CD4-positive, alpha-beta memory T cell (primary cell): ENCODE data around the gene DNAJB13. TPM values are rescaled to one million over a fixed set of nuclear protein-coding genes. Genes with fewer than 3 reads are reported as not detected.
A peak's percentile ranks its signal among the peaks of the same experiment; 100 is the strongest.
"Not testable (repeated sequence)": the region's sequence is repeated elsewhere in the genome, so short reads cannot be mapped to it uniquely, and the experiment has no call there.

ENCODE experiments used
- CTCF ChIA-PET: fragments of 350-600 bp; sonication (Branson Sonifier 250); formaldehyde crosslinking; loops from one replicate; lab custom pipeline; 2021; ENCODE audit warnings: inconsistent platforms; ENCODE audit not compliant: partially characterized antibody; lab: Charles Lee
- POLR2A ChIA-PET: fragments of 350-600 bp; sonication (Branson Sonifier 250); formaldehyde crosslinking; loops from one replicate; lab custom pipeline; 2021; ENCODE audit not compliant: partially characterized antibody; lab: Charles Lee
- DNase-seq, 5 donors: peaks; one replicate each; pipeline versions ENCODE4 v3.0.0 to v3.0.0-alpha.2; 2020 to 2022; ENCODE audit warnings: mixed read lengths in 1 of 5
- H3K27ac ChIP-seq: one replicate; pipeline ENCODE4 v1.7.0; 2013; ENCODE audit warnings: low read depth, low read length
- H3K27me3 ChIP-seq: 2 replicates; pipeline ENCODE4 v1.7.0; 2013; ENCODE audit warnings: mild to moderate bottlenecking, low read length, moderate library complexity; ENCODE audit not compliant: insufficient read depth
- H3K36me3 ChIP-seq: 2 replicates; pipeline ENCODE4 v1.7.0; 2013; ENCODE audit warnings: mild to moderate bottlenecking, low read length, moderate library complexity; ENCODE audit not compliant: insufficient read depth
- H3K4me1 ChIP-seq: 2 replicates; pipeline ENCODE4 v1.7.0; 2013; ENCODE audit warnings: mild to moderate bottlenecking, low read length, moderate library complexity; ENCODE audit not compliant: insufficient read depth
- H3K4me3 ChIP-seq, 2 donors: one replicate each; pipeline ENCODE4 v1.7.0; 2013; ENCODE audit warnings: low read length in 2 of 2, mild to moderate bottlenecking in 1 of 2
- H3K9me3 ChIP-seq, 2 donors: one replicate each; pipeline ENCODE4 v1.7.0; 2013; ENCODE audit warnings: low read length in 2 of 2, control low read depth in 1 of 2; ENCODE audit not compliant: control insufficient read depth in 1 of 2
- H3K27ac Mint-ChIP-seq, 7 donors: one replicate each; pipeline ENCODE4 v1.8.0; 2020 to 2021; ENCODE audit warnings: mixed read lengths in 7 of 7, mild to moderate bottlenecking in 6 of 7, inconsistent platforms in 3 of 7, moderate library complexity in 3 of 7
- H3K27me3 Mint-ChIP-seq, 2 donors: one replicate each; pipeline ENCODE4 v1.8.0; 2020 to 2021; ENCODE audit warnings: mixed read lengths in 2 of 2
- H3K36me3 Mint-ChIP-seq, 2 donors: one replicate each; pipeline ENCODE4 v1.8.0; 2020 to 2021; ENCODE audit warnings: mixed read lengths in 2 of 2, inconsistent platforms in 1 of 2, mild to moderate bottlenecking in 1 of 2
- H3K4me1 Mint-ChIP-seq, 4 donors: one replicate each; pipeline ENCODE4 v1.8.0; 2020 to 2021; ENCODE audit warnings: mixed read lengths in 4 of 4, mild to moderate bottlenecking in 1 of 4
- H3K4me3 Mint-ChIP-seq, 8 donors: one replicate each; pipeline ENCODE4 v1.8.0; 2020 to 2021; ENCODE audit warnings: mixed read lengths in 8 of 8, mild to moderate bottlenecking in 7 of 8, moderate library complexity in 6 of 8, inconsistent platforms in 3 of 8
- H3K9me3 Mint-ChIP-seq, 8 donors: one replicate each; pipeline ENCODE4 v1.8.0; 2020 to 2021; ENCODE audit warnings: mixed read lengths in 8 of 8, mild to moderate bottlenecking in 5 of 8, inconsistent platforms in 3 of 8, moderate library complexity in 1 of 8
- intact Hi-C: fragments of 100-400 bp; cut with micrococcal nuclease; formaldehyde crosslinking; loops from one replicate; pipeline ENCODE4 v1.15.1; 2023
- polyA plus RNA-seq, 2 donors: library from polyadenylated mRNA; unstranded; fragments of 300-500 nt; fragmentation: Illumina TruSeq; gene quantifications; one replicate each; pipeline ENCODE4 v1.2.3, GENCODE V29; 2021
- total RNA-seq, 2 experiments: library from RNA; stranded (reverse); gene quantifications; one replicate each; pipeline ENCODE4 v1.2.3, GENCODE V29; 2021

DNAJB13 gene
- total and polyA plus RNA-seq, 4 experiments from 2014 or later, result 0.23 to 0.53 (median 0.30) TPM; not detected in 1

- ChIA-PET CTCF (no interaction called here), POLR2A (no interaction called here)
- intact Hi-C loops, result no loop called here
- no peak for DNase-seq
- Histone ChIP-seq H3K4me1 (no peaks in the 10 kb centered on the region), H3K36me3 (peaks cover 34% of the 10 kb centered on the region), H3K27me3 (no peaks in the 10 kb centered on the region), H3K27ac (no peak overlapping the region), H3K9me3 (no peaks in the 10 kb centered on the region), H3K4me3 (no peak overlapping the region)
- no peak overlapping the region for H3K4me3 Mint-ChIP-seq
- H3K36me3 Mint-ChIP-seq, result peaks cover 34 to 54% of the 10 kb centered on the region in 2 donors
- H3K27me3 Mint-ChIP-seq, result no peaks in the 10 kb centered on the region
- H3K4me1 Mint-ChIP-seq, result no peaks in the 10 kb centered on the region
- H3K9me3 Mint-ChIP-seq, result no peaks in the 10 kb centered on the region
- H3K27ac Mint-ChIP-seq, result no peak overlapping the region
Observed at GRCh38 chr11:73921180-73921579, 29.6 kb upstream of the DNAJB13 start.

- POLR2A ChIA-PET, result no interaction called here
Observed at GRCh38 chr11:73929388-73929787, 21.4 kb upstream of the DNAJB13 start.

GRCh38 chr11:73931039-73931645, 19.7 kb upstream of the DNAJB13 start:
- peaks cover 37 to 56% of the 10 kb centered on the region in 2 donors for H3K36me3 Mint-ChIP-seq
- H3K4me1 Mint-ChIP-seq, result no peaks in the 10 kb centered on the region
- DNase-seq, result peak in 4 of 5 donors; percentile 4 to 16 (median 13)
- ChIA-PET POLR2A (no interaction called here), CTCF (interaction anchor here (1.3 kb wide), 1 partner anchor 306 kb away, joined by 4 read pairs; no protein-coding TSS in a partner anchor)
- no peaks in the 10 kb centered on the region for H3K27me3 Mint-ChIP-seq
- H3K4me3 ChIP-seq, result no peak overlapping the region
- H3K27ac Mint-ChIP-seq, result peak overlapping the region in 3 of 7 donors; percentile 10 to 35 (median 29)
- no peaks in the 10 kb centered on the region for H3K27me3 ChIP-seq
- no peak overlapping the region for H3K4me3 Mint-ChIP-seq
- H3K4me1 ChIP-seq, result no peaks in the 10 kb centered on the region
- H3K9me3 ChIP-seq, result no peaks in the 10 kb centered on the region
- peaks cover 18% of the 10 kb centered on the region for H3K36me3 ChIP-seq
- no peak overlapping the region for H3K27ac ChIP-seq
- H3K9me3 Mint-ChIP-seq, result peaks cover 0 to 2% (median 0%) of the 10 kb centered on the region in 8 donors
- intact Hi-C loops, result no loop called here

More at GRCh38 chr11:73929388-73929787, 21.4 kb upstream of the DNAJB13 start:
- Mint-ChIP-seq H3K4me3 (no peak overlapping the region), H3K9me3 (peaks cover 0 to 2% (median 0%) of the 10 kb centered on the region in 8 donors), H3K27me3 (no peaks in the 10 kb centered on the region), H3K36me3 (peaks cover 35 to 56% of the 10 kb centered on the region in 2 donors), H3K27ac (peak overlapping the region in 1 of 7 donors; percentile 48), H3K4me1 (no peaks in the 10 kb centered on the region)
- Histone ChIP-seq H3K27ac (no peak overlapping the region), H3K36me3 (peaks cover 22% of the 10 kb centered on the region), H3K27me3 (no peaks in the 10 kb centered on the region), H3K4me1 (no peaks in the 10 kb centered on the region), H3K9me3 (no peaks in the 10 kb centered on the region), H3K4me3 (no peak overlapping the region)
- DNase-seq, result no peak
- CTCF ChIA-PET, result interaction anchor here (1.5 kb wide), 1 partner anchor 12 kb away, joined by 3 read pairs; no protein-coding TSS in a partner anchor
- intact Hi-C loops, result no loop called here

GRCh38 chr11:73931951-73932350, 18.9 kb upstream of the DNAJB13 start:
- H3K4me3 Mint-ChIP-seq, result no peak overlapping the region
- DNase-seq, result no peak
- H3K36me3 Mint-ChIP-seq, result peaks cover 33 to 49% of the 10 kb centered on the region in 2 donors
- H3K27me3 ChIP-seq, result no peaks in the 10 kb centered on the region
- CTCF ChIA-PET, result interaction anchor here (1.3 kb wide), 1 partner anchor 306 kb away, joined by 4 read pairs; no protein-coding TSS in a partner anchor
- H3K27me3 Mint-ChIP-seq, result no peaks in the 10 kb centered on the region
- no peak overlapping the region for H3K27ac ChIP-seq
- POLR2A ChIA-PET, result no interaction called here
- H3K4me3 ChIP-seq, result no peak overlapping the region
- no peak overlapping the region for H3K27ac Mint-ChIP-seq
- intact Hi-C loops, result no loop called here
- no peaks in the 10 kb centered on the region for H3K9me3 Mint-ChIP-seq
- no peaks in the 10 kb centered on the region for H3K9me3 ChIP-seq
- no peaks in the 10 kb centered on the region for H3K4me1 ChIP-seq
- no peaks in the 10 kb centered on the region for H3K4me1 Mint-ChIP-seq
- H3K36me3 ChIP-seq, result peaks cover 14% of the 10 kb centered on the region

- Histone ChIP-seq H3K27me3 (no peaks in the 10 kb centered on the region), H3K36me3 (peaks cover 6% of the 10 kb centered on the region), H3K9me3 (no peaks in the 10 kb centered on the region), H3K4me3 (no peak overlapping the region), H3K4me1 (no peaks in the 10 kb centered on the region), H3K27ac (no peak overlapping the region)
- intact Hi-C loops, result no loop called here
- Mint-ChIP-seq H3K4me1 (no peaks in the 10 kb centered on the region), H3K4me3 (no peak overlapping the region), H3K9me3 (no peaks in the 10 kb centered on the region), H3K27ac (no peak overlapping the region), H3K27me3 (no peaks in the 10 kb centered on the region), H3K36me3 (peaks cover 25 to 40% of the 10 kb centered on the region in 2 donors)
- ChIA-PET CTCF (no interaction called here), POLR2A (no interaction called here)
- no peak for DNase-seq
Observed at GRCh38 chr11:73932781-73933180, 18.0 kb upstream of the DNAJB13 start.

- H3K36me3 ChIP-seq, H3K27me3 Mint-ChIP-seq, intact Hi-C loops, H3K27me3 ChIP-seq, H3K9me3 ChIP-seq, H3K4me3 ChIP-seq, H3K4me3 Mint-ChIP-seq, H3K4me1 Mint-ChIP-seq, H3K27ac ChIP-seq, H3K27ac Mint-ChIP-seq, H3K9me3 Mint-ChIP-seq, DNase-seq, H3K4me1 ChIP-seq, CTCF ChIA-PET, POLR2A ChIA-PET: not testable (repeated sequence)
- peaks cover 16 to 27% of the 10 kb centered on the region in 2 donors for H3K36me3 Mint-ChIP-seq
Observed at GRCh38 chr11:73936047-73936446, 14.8 kb upstream of the DNAJB13 start.

GRCh38 chr11:73939096-73939495, 11.7 kb upstream of the DNAJB13 start:
- Mint-ChIP-seq H3K27ac (peak overlapping the region in 1 of 7 donors; percentile 18), H3K4me3 (no peak overlapping the region), H3K27me3 (no peaks in the 10 kb centered on the region), H3K36me3 (peaks cover 5 to 16% of the 10 kb centered on the region in 2 donors), H3K9me3 (peaks cover 0 to 5% (median 0%) of the 10 kb centered on the region in 8 donors), H3K4me1 (no peaks in the 10 kb centered on the region)
- no peak overlapping the region for H3K27ac ChIP-seq
- H3K9me3 ChIP-seq, result no peaks in the 10 kb centered on the region
- H3K27me3 ChIP-seq, result no peaks in the 10 kb centered on the region
- H3K4me1 ChIP-seq, result no peaks in the 10 kb centered on the region
- no peak for DNase-seq
- H3K36me3 ChIP-seq, result no peaks in the 10 kb centered on the region
- ChIA-PET POLR2A (interaction anchor here (0.6 kb wide), 1 partner anchor 21 kb away, joined by 3 read pairs; no protein-coding TSS in a partner anchor), CTCF (no interaction called here)
- no peak overlapping the region for H3K4me3 ChIP-seq
- intact Hi-C loops, result no loop called here
